Colonic mucosa (tissue), 4 donors: Measurements from ENCODE around the gene CPA4. TPM values are rescaled to one million over a fixed set of nuclear protein-coding genes. Genes with fewer than 3 reads are reported as not detected.

ENCODE experiments used
- DNase-seq: peaks from one replicate; pipeline ENCODE4 v3.0.0-alpha.2; 2020
- H3K27ac ChIP-seq: fragments of 200-600 bp; one replicate; pipeline ENCODE4 v1.8.0; 2021
- H3K27me3 ChIP-seq: fragments of 200-600 bp; one replicate; pipeline ENCODE4 v1.8.0; 2021
- H3K36me3 ChIP-seq: fragments of 200-600 bp; one replicate; pipeline ENCODE4 v1.8.0; 2021
- H3K4me1 ChIP-seq: fragments of 200-600 bp; one replicate; pipeline ENCODE4 v1.8.0; 2021; ENCODE audit warnings: mild to moderate bottlenecking
- H3K4me3 ChIP-seq: fragments of 200-600 bp; one replicate; pipeline ENCODE4 v1.8.0; 2021
- H3K9ac ChIP-seq, 2 donors: one replicate each; pipeline ENCODE4 v1.7.0; 2013; ENCODE audit warnings: control low read depth in 2 of 2, low read depth in 2 of 2, low read length in 2 of 2
- H3K9me3 ChIP-seq: fragments of 200-600 bp; one replicate; pipeline ENCODE4 v1.8.0; 2021
- CTCF ChIP-seq: fragments of 200-600 bp; IDR thresholded peaks from one replicate; pipeline ENCODE4 v1.8.0; 2022; ENCODE audit warnings: antibody characterized with exemption, mild to moderate bottlenecking
- intact Hi-C: fragments of 100-400 bp; cut with DNase I; formaldehyde crosslinking; loops from one replicate; pipeline ENCODE4 v1.14.1; 2022
- total RNA-seq, 2 donors: library from RNA; stranded (reverse); fragmentation: NEBNext Ultra II Directional in 1 of 2; extraction: Animal tissue kit (Norgen Biotek cat#: 25700) in 1 of 2; gene quantifications; one replicate each; pipeline ENCODE4 v1.2.1, GENCODE V29; 2021
- donor health status: healthy.
- donor health status: DM: no; HTN: no; CAD: no.
- donor health status: DM: no; HTN: no; CAD: no.

CPA4 gene
- total RNA-seq, 2 donors from 2014 or later, result not detected

GRCh38 chr7:130303551-130303950, 10.6 kb downstream of the CPA4 start:
- Histone ChIP-seq H3K9me3 (no peaks in the 10 kb centered on the region), H3K36me3 (no peaks in the 10 kb centered on the region), H3K4me3 (no peak overlapping the region), H3K27ac (no peak overlapping the region), H3K9ac (no peak overlapping the region), H3K27me3 (no peaks in the 10 kb centered on the region), H3K4me1 (no peaks in the 10 kb centered on the region)
- DNase-seq, result no peak
- intact Hi-C loops, result no loop called here
- TF ChIP-seq CTCF, result no peak

DNA sequence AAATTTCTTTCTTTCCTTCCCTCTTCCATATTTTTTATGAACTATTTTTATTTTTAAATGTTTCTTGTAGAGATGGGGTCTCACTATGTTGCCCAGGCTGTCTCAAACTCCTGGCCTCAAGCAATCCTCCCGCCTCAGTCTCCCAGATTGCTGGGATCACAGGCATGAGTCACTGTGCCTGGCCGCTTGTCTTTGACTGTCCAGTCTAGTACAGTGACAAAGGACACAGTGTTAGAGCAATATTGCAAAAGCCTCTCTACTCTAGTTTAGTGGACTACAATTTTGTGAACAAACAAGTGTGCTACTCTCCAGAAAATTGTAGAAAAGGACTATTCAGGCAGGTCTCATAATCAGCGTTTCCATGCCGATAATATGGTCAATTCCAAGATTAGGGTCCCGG, 11.0 kb downstream of the CPA4 start:
- H3K9ac ChIP-seq, result no peak overlapping the region
- H3K27ac ChIP-seq, result no peak overlapping the region
- TF ChIP-seq CTCF, result no peak
- H3K36me3 ChIP-seq, result no peaks in the 10 kb centered on the region
- no peak for DNase-seq
- H3K27me3 ChIP-seq, result no peaks in the 10 kb centered on the region
- intact Hi-C loops, result no loop called here
- H3K4me1 ChIP-seq, result no peaks in the 10 kb centered on the region
- H3K4me3 ChIP-seq, result no peak overlapping the region
- no peaks in the 10 kb centered on the region for H3K9me3 ChIP-seq

GRCh38 chr7:130304878-130305277, 11.9 kb downstream of the CPA4 start:
- DNase-seq, result no peak
- Histone ChIP-seq H3K27ac (no peak overlapping the region), H3K36me3 (no peaks in the 10 kb centered on the region), H3K9me3 (no peaks in the 10 kb centered on the region), H3K9ac (no peak overlapping the region), H3K4me3 (no peak overlapping the region), H3K4me1 (no peaks in the 10 kb centered on the region), H3K27me3 (no peaks in the 10 kb centered on the region)
- intact Hi-C loops, result no loop called here
- TF ChIP-seq CTCF, result no peak

GRCh38 chr7:130305433-130306042, 12.6 kb downstream of the CPA4 start:
- TF ChIP-seq CTCF, result no peak
- DNase-seq, result no peak
- H3K9ac ChIP-seq, result no peak overlapping the region

GRCh38 chr7:130309986-130310385, 17.0 kb downstream of the CPA4 start:
- no peak for TF ChIP-seq CTCF

More at GRCh38 chr7:130305433-130306042, 12.6 kb downstream of the CPA4 start:
- H3K27ac ChIP-seq, result no peak overlapping the region
- intact Hi-C loops, result no loop called here
- no peaks in the 10 kb centered on the region for H3K36me3 ChIP-seq
- H3K4me1 ChIP-seq, result no peaks in the 10 kb centered on the region
- H3K4me3 ChIP-seq, result no peak overlapping the region
- no peaks in the 10 kb centered on the region for H3K9me3 ChIP-seq
- no peaks in the 10 kb centered on the region for H3K27me3 ChIP-seq

More at GRCh38 chr7:130309986-130310385, 17.0 kb downstream of the CPA4 start:
- Histone ChIP-seq H3K36me3 (no peaks in the 10 kb centered on the region), H3K9me3 (no peaks in the 10 kb centered on the region), H3K4me1 (no peaks in the 10 kb centered on the region), H3K27ac (no peak overlapping the region), H3K9ac (no peak overlapping the region), H3K4me3 (no peak overlapping the region), H3K27me3 (no peaks in the 10 kb centered on the region)
- DNase-seq, result no peak
- intact Hi-C loops, result no loop called here
